Uterus (tissue), 2 donors: ENCODE measurements around the gene ARAP3.

Source experiments
- CTCF ChIP-seq, 4 experiments: fragments of 200-600 bp in 2 of 4; fragments of 450-650 bp in 2 of 4; sonication (generic) in 2 of 4; IDR thresholded peaks; one replicate each; pipeline ENCODE4 v1.5.1; 2016 to 2019; ENCODE audit warnings: antibody characterized with exemption in 4 of 4, mild to moderate bottlenecking in 2 of 4, moderate library complexity in 1 of 4
- POLR2A ChIP-seq, 2 donors: fragments of 450-650 bp; IDR thresholded peaks; one replicate each; pipeline ENCODE4 v1.6.1; 2016; ENCODE audit warnings: antibody characterized with exemption in 2 of 2, mild to moderate bottlenecking in 1 of 2, moderate library complexity in 1 of 2

GRCh38 chr5:141633871-141634561 is 48.0 kb downstream of the ARAP3 start:
- TF ChIP-seq CTCF (IDR thresholded peaks at IDR 0.05) (no peak), POLR2A (IDR thresholded peaks at IDR 0.05) (no peak)
